GM10248 (cell line): ENCODE results near the gene MLLT10.
"Not testable (repeated sequence)": the region's sequence is repeated elsewhere in the genome, so short reads cannot be mapped to it uniquely, and the experiment has no call there.

Source experiments
- CTCF ChIA-PET: fragments of 300-600 bp; sonication (Branson Sonifier 250); formaldehyde crosslinking; extraction: SDS; loops from one replicate; lab custom pipeline; 2021; ENCODE audit warnings: antibody characterized with exemption; lab: Yijun Ruan, JAX
- POLR2A ChIA-PET: fragments of 350-650 bp; sonication (Branson Sonifier 250); formaldehyde crosslinking; extraction: SDS; loops from one replicate; lab custom pipeline; 2020; ENCODE audit warnings: antibody characterized with exemption; lab: Yijun Ruan, JAX
- DNase-seq: peaks from one replicate; pipeline ENCODE4 v3.0.0; 2012; ENCODE audit errors: extremely low spot score
- TF ChIP-seq, protein P1 (sequence below): IDR thresholded peaks from 2 replicates; pipeline ENCODE4 v1.5.1; 2012; ENCODE audit warnings: mild to moderate bottlenecking, low read depth; ENCODE audit errors: extremely low read depth, missing control alignments, control extremely low read depth

MLLT10 gene

DNA sequence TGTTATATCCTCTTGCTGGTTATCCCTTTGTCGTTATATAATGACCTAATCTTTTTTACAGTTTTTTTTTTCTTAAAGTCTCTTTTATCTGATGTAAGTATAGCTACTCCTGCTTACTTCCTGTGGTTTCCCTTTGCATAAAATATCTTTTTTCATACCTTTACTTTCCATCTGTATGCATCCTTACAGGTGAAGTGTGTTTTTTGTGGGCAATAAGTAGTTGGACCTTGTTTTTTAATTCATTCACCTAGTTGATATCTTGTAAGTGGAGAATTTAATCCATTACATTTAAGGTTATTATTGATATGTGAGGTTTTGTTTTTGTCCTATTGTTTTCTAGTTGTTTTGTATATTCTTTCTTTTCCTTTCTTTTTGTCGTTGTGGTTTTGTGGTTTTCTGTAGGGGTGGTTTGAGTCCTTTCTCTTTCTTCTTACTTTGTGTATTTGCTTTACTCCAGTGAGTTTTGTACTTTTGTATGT lies 168.6 kb downstream of the MLLT10 start:
- DNase-seq: peak; percentile 41
- ChIA-PET POLR2A (no interaction called here), CTCF (no interaction called here)
- TF ChIP-seq, protein P1, sequence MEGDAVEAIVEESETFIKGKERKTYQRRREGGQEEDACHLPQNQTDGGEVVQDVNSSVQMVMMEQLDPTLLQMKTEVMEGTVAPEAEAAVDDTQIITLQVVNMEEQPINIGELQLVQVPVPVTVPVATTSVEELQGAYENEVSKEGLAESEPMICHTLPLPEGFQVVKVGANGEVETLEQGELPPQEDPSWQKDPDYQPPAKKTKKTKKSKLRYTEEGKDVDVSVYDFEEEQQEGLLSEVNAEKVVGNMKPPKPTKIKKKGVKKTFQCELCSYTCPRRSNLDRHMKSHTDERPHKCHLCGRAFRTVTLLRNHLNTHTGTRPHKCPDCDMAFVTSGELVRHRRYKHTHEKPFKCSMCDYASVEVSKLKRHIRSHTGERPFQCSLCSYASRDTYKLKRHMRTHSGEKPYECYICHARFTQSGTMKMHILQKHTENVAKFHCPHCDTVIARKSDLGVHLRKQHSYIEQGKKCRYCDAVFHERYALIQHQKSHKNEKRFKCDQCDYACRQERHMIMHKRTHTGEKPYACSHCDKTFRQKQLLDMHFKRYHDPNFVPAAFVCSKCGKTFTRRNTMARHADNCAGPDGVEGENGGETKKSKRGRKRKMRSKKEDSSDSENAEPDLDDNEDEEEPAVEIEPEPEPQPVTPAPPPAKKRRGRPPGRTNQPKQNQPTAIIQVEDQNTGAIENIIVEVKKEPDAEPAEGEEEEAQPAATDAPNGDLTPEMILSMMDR: no peak

GRCh38 chr10:21705142-21705827 lies 171.3 kb downstream of the MLLT10 start:
- no peak for DNase-seq
- TF ChIP-seq, protein P1: no peak
- POLR2A ChIA-PET: no interaction called here
- CTCF ChIA-PET: interaction anchor here (1.0 kb wide), 1 partner anchor 27 kb away, joined by 3 read pairs; no protein-coding TSS in a partner anchor

DNA sequence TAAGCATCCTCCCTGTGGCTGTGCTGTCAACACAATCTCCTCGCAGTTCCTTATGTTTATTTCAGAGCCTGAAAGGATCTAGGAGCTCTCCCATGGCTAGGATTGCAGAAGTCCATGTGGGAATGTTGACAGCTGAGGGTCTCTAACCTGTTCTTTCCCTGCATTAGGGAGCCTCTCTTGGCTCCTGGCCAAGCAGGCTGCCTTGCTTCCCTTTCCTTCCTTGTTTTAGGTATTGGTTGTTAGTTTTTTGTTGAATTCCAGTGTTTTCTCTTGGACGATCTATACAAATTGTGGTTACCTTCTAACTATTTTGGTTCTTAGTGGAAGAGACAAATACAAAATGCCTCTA lies 171.8 kb downstream of the MLLT10 start:
- ChIA-PET CTCF (interaction anchor here (1.0 kb wide), 1 partner anchor 28 kb away, joined by 3 read pairs; no protein-coding TSS in a partner anchor), POLR2A (no interaction called here)
- TF ChIP-seq, protein P1: no peak
- no peak for DNase-seq

DNA sequence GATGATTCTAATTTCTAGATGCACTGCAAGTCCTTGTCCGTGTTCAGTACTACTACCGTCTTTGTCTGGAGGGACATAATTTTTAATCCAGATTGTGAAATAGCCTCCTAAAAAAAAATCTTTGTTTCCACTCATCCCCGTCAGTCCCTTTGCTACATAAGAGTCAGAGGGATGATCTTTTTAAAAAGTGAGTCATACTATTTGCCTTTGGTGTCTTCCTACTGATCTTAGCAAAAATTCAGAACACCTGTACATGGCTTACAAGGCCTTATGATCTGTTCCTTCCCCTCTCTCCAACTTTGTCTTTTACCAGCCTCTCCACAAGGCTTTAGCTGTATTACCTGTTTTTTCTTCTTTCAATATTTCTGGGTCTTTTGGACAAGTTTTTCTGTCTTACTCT lies 173.5 kb downstream of the MLLT10 start:
- POLR2A ChIA-PET: no interaction called here

GRCh38 chr10:21712975-21713374 lies 178.9 kb downstream of the MLLT10 start:
- ChIA-PET POLR2A (no interaction called here), CTCF (interaction anchor here (0.7 kb wide), 1 partner anchor 18 kb away, joined by 3 read pairs; no protein-coding TSS in a partner anchor)
- TF ChIP-seq, protein P1: no peak
- DNase-seq: no peak

More for the DNA sequence above, 173.5 kb downstream of the MLLT10 start:
- DNase-seq: no peak
- TF ChIP-seq, protein P1: no peak
- CTCF ChIA-PET: interaction anchor here (0.9 kb wide), 1 partner anchor 25 kb away, joined by 4 read pairs; no protein-coding TSS in a partner anchor

DNA sequence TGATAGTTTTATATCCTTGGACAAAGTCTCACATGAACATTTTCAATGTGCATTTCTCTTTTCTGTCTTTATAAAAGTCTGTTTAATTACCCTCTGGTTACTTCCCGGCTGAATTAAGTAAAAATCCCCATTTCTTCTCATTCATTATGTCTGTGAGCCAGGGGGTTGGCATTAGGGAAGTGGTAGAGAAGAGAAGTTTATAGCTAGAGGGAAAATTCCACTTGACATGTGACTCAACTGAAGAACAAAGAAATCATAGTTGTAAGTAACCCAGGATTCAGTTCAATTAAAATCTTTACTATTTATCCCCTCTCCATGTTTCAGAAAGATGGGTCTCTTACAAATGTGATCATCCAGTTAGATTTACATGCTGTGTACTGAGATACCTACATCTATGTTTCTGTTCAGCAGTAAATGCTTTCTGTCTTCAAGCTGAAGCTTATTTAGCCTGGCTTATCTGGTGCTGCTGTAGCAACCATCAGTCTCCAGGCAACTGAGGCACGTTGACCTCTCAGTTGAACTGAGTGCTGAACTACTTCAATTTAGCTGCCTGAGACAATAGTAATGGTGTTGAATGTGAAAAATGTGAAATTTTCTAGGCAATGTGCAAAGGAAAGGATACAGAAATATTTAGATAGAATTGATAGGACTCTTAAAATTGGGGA lies 181.6 kb downstream of the MLLT10 start:
- TF ChIP-seq, protein P1: no peak
- POLR2A ChIA-PET: no interaction called here
- DNase-seq: no peak
- CTCF ChIA-PET: interaction anchor here (0.7 to 1.4 kb wide), 2 partner anchors 9 to 14 kb away, joined by 3 to 6 read pairs; no protein-coding TSS in a partner anchor

- POLR2A ChIA-PET, DNase-seq, CTCF ChIA-PET: not testable (repeated sequence)
Measured at GRCh38 chr10:21717437-21718054, 183.5 kb downstream of the MLLT10 start.
